ENCODE data around the gene KRT20. TPM values are rescaled to one million over a fixed set of nuclear protein-coding genes. Genes with fewer than 3 reads are reported as not detected.

The KRT20 gene
- total RNA-seq, 1 donor from 2014 or later: not detected

DNA sequence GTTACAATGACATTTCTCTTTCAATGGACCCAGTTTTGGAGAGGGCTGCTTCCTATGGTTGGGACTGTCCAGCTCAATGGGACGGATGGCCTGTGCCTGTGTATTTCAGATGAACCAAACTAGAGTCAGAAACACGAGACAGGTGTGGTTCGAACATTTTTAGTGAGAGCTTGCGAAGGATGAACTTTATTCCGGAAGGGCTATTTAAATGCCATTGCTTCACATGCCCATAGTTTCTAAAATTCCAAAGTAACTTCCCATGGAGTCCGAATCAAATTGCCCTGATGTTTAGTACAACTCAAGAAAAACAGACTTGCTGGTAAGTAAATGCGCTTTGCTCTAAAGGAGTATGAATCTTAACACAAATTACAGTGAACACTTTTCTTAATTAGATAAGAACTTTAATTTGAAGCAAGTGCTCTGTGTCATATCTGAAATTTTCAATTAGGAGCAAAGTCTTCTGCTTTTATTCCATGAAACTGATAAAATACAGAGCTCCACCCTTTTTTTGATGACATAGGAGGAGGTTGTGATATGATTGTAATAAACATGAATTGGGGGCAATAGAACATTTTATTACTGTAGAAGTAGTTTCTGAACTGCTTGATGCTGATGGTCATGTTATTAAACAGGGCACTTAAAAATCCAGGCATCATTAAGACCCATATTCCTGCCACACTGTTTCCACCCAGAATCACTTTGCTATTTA is 1.3 kb downstream of the KRT20 start:
- TF ChIP-seq, protein P1, sequence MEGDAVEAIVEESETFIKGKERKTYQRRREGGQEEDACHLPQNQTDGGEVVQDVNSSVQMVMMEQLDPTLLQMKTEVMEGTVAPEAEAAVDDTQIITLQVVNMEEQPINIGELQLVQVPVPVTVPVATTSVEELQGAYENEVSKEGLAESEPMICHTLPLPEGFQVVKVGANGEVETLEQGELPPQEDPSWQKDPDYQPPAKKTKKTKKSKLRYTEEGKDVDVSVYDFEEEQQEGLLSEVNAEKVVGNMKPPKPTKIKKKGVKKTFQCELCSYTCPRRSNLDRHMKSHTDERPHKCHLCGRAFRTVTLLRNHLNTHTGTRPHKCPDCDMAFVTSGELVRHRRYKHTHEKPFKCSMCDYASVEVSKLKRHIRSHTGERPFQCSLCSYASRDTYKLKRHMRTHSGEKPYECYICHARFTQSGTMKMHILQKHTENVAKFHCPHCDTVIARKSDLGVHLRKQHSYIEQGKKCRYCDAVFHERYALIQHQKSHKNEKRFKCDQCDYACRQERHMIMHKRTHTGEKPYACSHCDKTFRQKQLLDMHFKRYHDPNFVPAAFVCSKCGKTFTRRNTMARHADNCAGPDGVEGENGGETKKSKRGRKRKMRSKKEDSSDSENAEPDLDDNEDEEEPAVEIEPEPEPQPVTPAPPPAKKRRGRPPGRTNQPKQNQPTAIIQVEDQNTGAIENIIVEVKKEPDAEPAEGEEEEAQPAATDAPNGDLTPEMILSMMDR (IDR thresholded peaks at IDR 0.05): no peak
- Mint-ChIP-seq H3K4me3 (ENCODE audit: unreplicated experiment) (no peak overlapping the region), H3K27me3 (ENCODE audit: unreplicated experiment) (peaks cover 32% of the 10 kb centered on the region), H3K27ac (ENCODE audit: unreplicated experiment) (no peak overlapping the region), H3K36me3 (ENCODE audit: unreplicated experiment) (no peaks in the 10 kb centered on the region), H3K9me3 (ENCODE audit: unreplicated experiment) (no peaks in the 10 kb centered on the region), H3K4me1 (ENCODE audit: unreplicated experiment) (no peaks in the 10 kb centered on the region)
- no peak for DNase-seq (ENCODE audit: extremely low spot score, unreplicated experiment)

DNA sequence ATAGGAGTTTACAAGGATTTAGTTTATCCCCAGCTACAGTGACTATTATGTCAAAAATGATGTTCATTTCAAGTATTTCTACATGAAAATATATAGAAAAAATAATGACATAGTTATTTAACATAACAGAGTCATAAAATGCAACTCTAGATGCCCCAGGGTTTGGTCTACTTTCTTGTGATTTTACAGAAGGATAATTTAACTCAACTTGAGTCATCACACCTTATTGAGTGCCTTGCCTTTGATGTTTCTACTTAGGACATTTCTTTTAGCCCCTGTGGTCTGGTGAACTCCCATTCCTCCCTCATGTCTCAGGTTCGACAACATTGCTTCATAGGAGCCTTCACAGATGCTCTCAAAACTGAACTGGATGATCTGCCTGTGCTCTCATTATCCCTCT is 2.0 kb downstream of the KRT20 start:
- TF ChIP-seq, protein P1 (IDR thresholded peaks at IDR 0.05): no peak
- H3K9me3 Mint-ChIP-seq (ENCODE audit: unreplicated experiment): no peaks in the 10 kb centered on the region
- no peaks in the 10 kb centered on the region for H3K4me1 Mint-ChIP-seq (ENCODE audit: unreplicated experiment)
- H3K27me3 Mint-ChIP-seq (ENCODE audit: unreplicated experiment): peaks cover 25% of the 10 kb centered on the region
- DNase-seq (ENCODE audit: extremely low spot score, unreplicated experiment): no peak
- no peak overlapping the region for H3K4me3 Mint-ChIP-seq (ENCODE audit: unreplicated experiment)
- no peaks in the 10 kb centered on the region for H3K36me3 Mint-ChIP-seq (ENCODE audit: unreplicated experiment)
- no peak overlapping the region for H3K27ac Mint-ChIP-seq (ENCODE audit: unreplicated experiment)

DNA sequence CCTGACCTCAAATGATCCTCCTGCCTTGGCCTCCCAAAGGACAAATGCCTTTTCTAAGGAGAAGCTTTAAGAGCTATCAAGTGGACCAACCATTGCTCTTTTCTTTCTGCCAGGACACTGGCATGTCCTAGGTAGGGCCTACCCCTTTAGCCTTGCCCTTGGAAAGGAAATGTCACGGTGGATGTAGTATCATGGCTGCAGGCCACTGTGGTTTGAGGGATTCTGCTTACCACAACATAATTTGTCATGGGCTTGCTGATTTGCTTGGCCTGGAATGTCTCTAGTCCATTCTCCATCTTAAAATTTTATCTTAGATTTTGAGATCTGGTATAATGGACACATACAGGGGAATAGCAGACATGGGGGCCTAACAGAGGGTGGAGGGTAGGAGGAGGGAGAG is 6.0 kb downstream of the KRT20 start:
- no peaks in the 10 kb centered on the region for H3K4me1 Mint-ChIP-seq (ENCODE audit: unreplicated experiment)
- H3K9me3 Mint-ChIP-seq (ENCODE audit: unreplicated experiment): no peaks in the 10 kb centered on the region
- no peak overlapping the region for H3K4me3 Mint-ChIP-seq (ENCODE audit: unreplicated experiment)
- no peaks in the 10 kb centered on the region for H3K36me3 Mint-ChIP-seq (ENCODE audit: unreplicated experiment)
- no peak overlapping the region for H3K27ac Mint-ChIP-seq (ENCODE audit: unreplicated experiment)
- TF ChIP-seq, protein P1 (IDR thresholded peaks at IDR 0.05): no peak
- no peak for DNase-seq (ENCODE audit: extremely low spot score, unreplicated experiment)
- peaks cover 14% of the 10 kb centered on the region for H3K27me3 Mint-ChIP-seq (ENCODE audit: unreplicated experiment)

DNA sequence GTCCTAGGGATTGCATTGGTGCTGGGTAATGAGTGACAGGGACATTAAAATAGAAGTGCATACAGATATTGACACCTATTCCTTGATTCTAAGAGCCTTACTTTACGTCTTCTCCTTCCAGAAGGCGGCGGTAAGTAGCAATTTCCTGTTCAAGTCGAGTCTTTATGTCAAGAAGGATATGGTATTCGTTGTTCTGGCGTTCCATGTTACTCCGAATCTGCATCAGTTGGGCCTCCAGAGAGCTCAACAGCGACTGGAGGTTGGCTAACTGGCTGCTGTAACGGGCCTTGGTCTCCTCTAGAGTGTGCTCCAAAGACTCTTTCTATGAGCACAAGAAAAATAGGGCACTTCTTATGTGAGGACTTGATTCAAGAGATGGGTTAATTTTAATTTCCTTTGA is 7.0 kb downstream of the KRT20 start:
- TF ChIP-seq, protein P1 (IDR thresholded peaks at IDR 0.05): no peak
- no peak for DNase-seq (ENCODE audit: extremely low spot score, unreplicated experiment)
- Mint-ChIP-seq H3K4me1 (ENCODE audit: unreplicated experiment) (peaks cover 1% of the 10 kb centered on the region), H3K36me3 (ENCODE audit: unreplicated experiment) (no peaks in the 10 kb centered on the region), H3K9me3 (ENCODE audit: unreplicated experiment) (no peaks in the 10 kb centered on the region), H3K27ac (ENCODE audit: unreplicated experiment) (no peak overlapping the region), H3K27me3 (ENCODE audit: unreplicated experiment) (peaks cover 7% of the 10 kb centered on the region), H3K4me3 (ENCODE audit: unreplicated experiment) (no peak overlapping the region)

DNA sequence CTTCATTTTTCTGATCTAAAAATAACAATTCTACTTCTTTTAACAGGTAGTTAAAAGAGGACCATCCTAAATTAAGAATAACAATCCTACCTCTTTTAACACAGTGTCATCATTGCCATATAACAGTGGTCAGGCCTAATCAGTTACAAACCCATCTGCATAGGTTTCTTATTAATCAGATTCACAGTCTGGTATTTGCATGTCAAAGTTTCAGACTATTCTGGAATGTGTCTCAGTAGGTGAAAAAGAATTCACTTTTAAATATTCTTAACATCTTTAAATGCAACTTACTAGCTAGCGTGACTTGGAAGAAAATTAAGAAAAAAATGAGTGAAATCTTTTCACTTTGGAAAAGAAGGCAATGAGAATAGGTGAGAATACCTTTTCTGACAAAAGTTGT is 11.2 kb downstream of the KRT20 start:
- H3K4me1 Mint-ChIP-seq (ENCODE audit: unreplicated experiment): peaks cover 13% of the 10 kb centered on the region
- no peak for DNase-seq (ENCODE audit: extremely low spot score, unreplicated experiment)
- H3K9me3 Mint-ChIP-seq (ENCODE audit: unreplicated experiment): no peaks in the 10 kb centered on the region
- no peak overlapping the region for H3K4me3 Mint-ChIP-seq (ENCODE audit: unreplicated experiment)
- H3K27me3 Mint-ChIP-seq (ENCODE audit: unreplicated experiment): peaks cover 4% of the 10 kb centered on the region
- no peaks in the 10 kb centered on the region for H3K36me3 Mint-ChIP-seq (ENCODE audit: unreplicated experiment)
- no peak overlapping the region for H3K27ac Mint-ChIP-seq (ENCODE audit: unreplicated experiment)
- TF ChIP-seq, protein P1 (IDR thresholded peaks at IDR 0.05): no peak

Measured in osteocyte (in vitro differentiated cells).